Endothelial cell of umbilical vein (primary cell): Measurements from ENCODE around the gene PLEKHF1. TPM values are rescaled to one million over a fixed set of nuclear protein-coding genes. Genes with fewer than 3 reads are reported as not detected.

Experiments
- BruUV-seq: library from RNA; stranded (reverse); fragments of 400-500 nt; replicated peaks from 2 replicates; lab custom pipeline; 2021; lab: Mats Ljungman, UMichigan
- CTCF ChIA-PET: fragments of 300-600, 350-600 bp; sonication (Branson Sonifier 250); formaldehyde crosslinking; loops from one replicate; lab custom pipeline; 2021; ENCODE audit warnings: antibody characterized with exemption, inconsistent platforms; lab: Charles Lee
- POLR2A ChIA-PET: fragments of 300-600, 350-600 bp; sonication (Branson Sonifier 250); formaldehyde crosslinking; loops from one replicate; lab custom pipeline; 2021; ENCODE audit warnings: antibody characterized with exemption, inconsistent platforms; lab: Charles Lee
- DNase-seq: peaks from one replicate; pipeline ENCODE4 v3.0.0-alpha.2; 2011; ENCODE audit warnings: low read depth, low spot score
- FAIRE-seq: peaks from 2 replicates; lab custom pipeline; 2011; peaks lifted over from hg19 to GRCh38; lab: Jason Lieb, UNC
- H2AFZ ChIP-seq: 2 replicates; pipeline ENCODE4 v1.6.0; 2012; ENCODE audit warnings: low read depth, low read length, control low read depth, inconsistent platforms
- H3K27ac ChIP-seq: 2 replicates; pipeline ENCODE4 v1.5.1; 2011; ENCODE audit warnings: low read depth, mild to moderate bottlenecking, control low read depth, low read length, moderate library complexity; ENCODE audit not compliant: insufficient read depth
- H3K27me3 ChIP-seq, 2 experiments: 2 replicates each; pipeline versions ENCODE4 v1.6.0 to v1.6.1; 2011; ENCODE audit warnings: low read length in 2 of 2, mixed read lengths in 1 of 2; ENCODE audit not compliant: control insufficient read depth in 2 of 2, insufficient read depth in 2 of 2
- H3K36me3 ChIP-seq, 2 experiments: 2 replicates in 1 of 2; 3 replicates in 1 of 2; pipeline ENCODE4 v1.5.1; 2011; ENCODE audit warnings: low read length in 2 of 2, mild to moderate bottlenecking in 1 of 2, moderate library complexity in 1 of 2; ENCODE audit not compliant: control insufficient read depth in 2 of 2, insufficient read depth in 2 of 2; ENCODE audit errors: extremely low read depth in 1 of 2
- H3K4me1 ChIP-seq: 3 replicates; pipeline ENCODE4 v1.5.1; 2011; ENCODE audit warnings: mild to moderate bottlenecking, low read length; ENCODE audit not compliant: control insufficient read depth, insufficient read depth; ENCODE audit errors: extremely low read depth
- H3K4me2 ChIP-seq: 2 replicates; pipeline ENCODE4 v1.6.1; 2011; ENCODE audit warnings: low read length, control low read depth, mixed read lengths; ENCODE audit not compliant: insufficient read depth
- H3K4me3 ChIP-seq, 3 experiments: fragments of 200-600 bp in 1 of 3; sonication (generic), shearing (Covaris generic) in 1 of 3; replicated peaks in 1 of 3; 2 replicates each; pipeline ENCODE4 v1.5.1; 2011 to 2016; ENCODE audit warnings: control low read depth in 3 of 3, low read length in 3 of 3, mild to moderate bottlenecking in 2 of 3, inconsistent platforms in 1 of 3, low read depth in 1 of 3, moderate library complexity in 1 of 3; ENCODE audit not compliant: insufficient read depth in 1 of 3
- H3K79me2 ChIP-seq: 2 replicates; pipeline ENCODE4 v1.6.0; 2012; ENCODE audit warnings: low read length, inconsistent platforms; ENCODE audit not compliant: control insufficient read depth, insufficient read depth
- H3K9ac ChIP-seq: replicated peaks from 2 replicates; pipeline ENCODE3; 2011; ENCODE audit warnings: low read length, control low read depth; ENCODE audit not compliant: insufficient read depth; ENCODE audit errors: extremely low read depth
- H3K9me1 ChIP-seq: replicated peaks from 3 replicates; pipeline ENCODE4 v1.6.0; 2011; ENCODE audit warnings: mild to moderate bottlenecking, low read length; ENCODE audit not compliant: control insufficient read depth, insufficient read depth; ENCODE audit errors: extremely low read depth
- H3K9me3 ChIP-seq: replicated peaks from 2 replicates; pipeline ENCODE4 v1.5.1; 2012; ENCODE audit warnings: low read length, inconsistent platforms; ENCODE audit not compliant: control insufficient read depth, insufficient read depth
- H4K20me1 ChIP-seq: replicated peaks from 2 replicates; pipeline ENCODE3; 2011; ENCODE audit warnings: mild to moderate bottlenecking, low read length; ENCODE audit not compliant: control insufficient read depth, insufficient read depth; ENCODE audit errors: extremely low read depth
- FOS ChIP-seq: IDR thresholded peaks from 2 replicates; pipeline ENCODE4 v1.6.1; 2011; ENCODE audit warnings: mild to moderate bottlenecking, low read length, moderate library complexity, borderline replicate concordance; ENCODE audit not compliant: insufficient read depth
- GATA2 ChIP-seq: IDR thresholded peaks from 2 replicates; pipeline ENCODE4 v1.7.0; 2011; ENCODE audit warnings: low read depth, mild to moderate bottlenecking, moderate library complexity, mixed read lengths, low read length; ENCODE audit not compliant: insufficient read length, insufficient read depth
- dilution Hi-C: fragments of 300-500 bp; cut with MboI; formaldehyde crosslinking; loops from one replicate; pipeline ENCODE4 v1.15.0; 2019; ENCODE audit warnings: low sequenced_read_pairs; ENCODE audit not compliant: extremely low pct_ligation_motif_present
- intact Hi-C: fragments of 100-400 bp; cut with micrococcal nuclease; formaldehyde crosslinking; loops from one replicate; pipeline ENCODE4 v1.10.0; 2022
- polyA plus RNA-seq, 4 experiments: library from polyadenylated mRNA; depleted of rRNA in 3 of 4; stranded (reverse) in 3 of 4; unstranded in 1 of 4; fragments of >200 nt; gene quantifications; 2 replicates each; pipeline versions ENCODE4 v1.2.1 to v1.2.3, GENCODE V29; 2011 to 2012; ENCODE audit warnings: missing spikeins in 1 of 4
- total RNA-seq: library from RNA; stranded (reverse); gene quantifications from 2 replicates; pipeline ENCODE4 v1.2.3, GENCODE V29; 2021
- TF ChIP-seq, protein P1 (sequence below): IDR thresholded peaks from 2 replicates; pipeline ENCODE4 v1.6.1; 2011; ENCODE audit not compliant: insufficient read depth, insufficient read length
- TF ChIP-seq, protein P2 (sequence below), 2 donors: IDR thresholded peaks; 1 replicate in 1 of 2; 2 replicates in 1 of 2; pipeline ENCODE4 v1.5.1; 2011; ENCODE audit warnings: low read length in 2 of 2, mild to moderate bottlenecking in 2 of 2, moderate library complexity in 2 of 2, control low read depth in 1 of 2, inconsistent platforms in 1 of 2, low read depth in 1 of 2; ENCODE audit not compliant: insufficient read depth in 1 of 2; ENCODE audit errors: extremely low read depth in 1 of 2

Gene PLEKHF1
- total and polyA plus RNA-seq, 2 donors (not counting 3 experiments of a cell fraction or from before 2014, with no cell fraction given) = 5.5 TPM

DNA sequence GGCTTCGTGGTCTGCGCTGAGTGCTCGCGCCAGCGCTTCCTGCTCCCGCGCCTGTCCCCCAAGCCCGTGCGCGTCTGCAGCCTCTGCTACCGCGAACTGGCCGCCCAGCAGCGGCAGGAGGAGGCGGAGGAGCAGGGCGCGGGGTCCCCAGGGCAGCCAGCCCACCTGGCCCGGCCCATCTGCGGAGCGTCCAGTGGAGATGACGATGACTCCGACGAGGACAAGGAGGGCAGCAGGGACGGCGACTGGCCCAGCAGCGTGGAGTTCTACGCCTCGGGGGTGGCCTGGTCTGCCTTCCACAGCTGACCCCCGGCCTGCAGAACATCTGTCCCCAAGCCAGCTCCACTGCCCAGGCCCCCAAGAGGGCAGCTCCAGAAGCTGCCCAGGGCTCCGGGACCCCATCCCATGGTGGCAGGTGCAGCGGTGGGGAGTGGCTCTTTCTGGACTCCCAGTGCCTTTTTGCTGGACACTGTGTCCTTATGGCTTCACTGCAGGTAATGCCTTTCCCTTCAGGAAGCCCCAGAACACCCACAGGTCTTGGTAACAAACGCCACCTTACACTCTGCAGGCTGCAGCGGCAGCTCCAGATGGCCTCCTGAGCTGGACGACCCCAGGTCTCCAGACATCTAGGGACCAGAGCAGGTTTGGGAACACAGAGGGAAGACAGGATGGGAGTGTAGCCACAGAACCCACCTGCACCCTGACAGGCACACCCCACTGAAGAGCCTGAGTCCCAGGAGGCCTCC, 9.3 kb downstream of the PLEKHF1 start:
- Histone ChIP-seq H3K9ac (no peak overlapping the region), H2AFZ (no peak overlapping the region), H3K4me2 (no peak overlapping the region), H3K79me2 (no peaks in the 10 kb centered on the region), H3K9me3 (no peaks in the 10 kb centered on the region), H3K36me3 (peaks cover 0 to 14% of the 10 kb centered on the region in 2 experiments), H3K4me1 (no peaks in the 10 kb centered on the region), H3K27ac (no peak overlapping the region), H3K27me3 (no peaks in the 10 kb centered on the region), H3K4me3 (no peak overlapping the region), H4K20me1 (no peaks in the 10 kb centered on the region), H3K9me1 (no peaks in the 10 kb centered on the region)
- ChIA-PET CTCF (no interaction called here), POLR2A (no interaction called here)
- no peak for FAIRE-seq
- no TSS peak for BruUV-seq
- DNase-seq = no peak
- dilution Hi-C loops (no loop called here), intact Hi-C loops (no loop called here)
- no peak for TF ChIP-seq FOS
- TF ChIP-seq GATA2 = no peak
- TF ChIP-seq, protein P1, sequence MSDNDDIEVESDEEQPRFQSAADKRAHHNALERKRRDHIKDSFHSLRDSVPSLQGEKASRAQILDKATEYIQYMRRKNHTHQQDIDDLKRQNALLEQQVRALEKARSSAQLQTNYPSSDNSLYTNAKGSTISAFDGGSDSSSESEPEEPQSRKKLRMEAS = no peak
- TF ChIP-seq, protein P2, sequence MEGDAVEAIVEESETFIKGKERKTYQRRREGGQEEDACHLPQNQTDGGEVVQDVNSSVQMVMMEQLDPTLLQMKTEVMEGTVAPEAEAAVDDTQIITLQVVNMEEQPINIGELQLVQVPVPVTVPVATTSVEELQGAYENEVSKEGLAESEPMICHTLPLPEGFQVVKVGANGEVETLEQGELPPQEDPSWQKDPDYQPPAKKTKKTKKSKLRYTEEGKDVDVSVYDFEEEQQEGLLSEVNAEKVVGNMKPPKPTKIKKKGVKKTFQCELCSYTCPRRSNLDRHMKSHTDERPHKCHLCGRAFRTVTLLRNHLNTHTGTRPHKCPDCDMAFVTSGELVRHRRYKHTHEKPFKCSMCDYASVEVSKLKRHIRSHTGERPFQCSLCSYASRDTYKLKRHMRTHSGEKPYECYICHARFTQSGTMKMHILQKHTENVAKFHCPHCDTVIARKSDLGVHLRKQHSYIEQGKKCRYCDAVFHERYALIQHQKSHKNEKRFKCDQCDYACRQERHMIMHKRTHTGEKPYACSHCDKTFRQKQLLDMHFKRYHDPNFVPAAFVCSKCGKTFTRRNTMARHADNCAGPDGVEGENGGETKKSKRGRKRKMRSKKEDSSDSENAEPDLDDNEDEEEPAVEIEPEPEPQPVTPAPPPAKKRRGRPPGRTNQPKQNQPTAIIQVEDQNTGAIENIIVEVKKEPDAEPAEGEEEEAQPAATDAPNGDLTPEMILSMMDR (IDR thresholded peaks at IDR 0.05; ENCODE audit: extremely low read depth in 1 of 2, insufficient read depth in 1 of 2, low read depth in 1 of 2, low read length in 2 of 2) = no peak
